Activated CD4-positive, alpha-beta T cell treated with anti-CD3 and anti-CD28 coated beads, Interleukin-2, amount 10 ng/mL, durations not matched to agents 24 days and 14 days (primary cell): ENCODE results near the gene ELK3. TPM values are rescaled to one million over a fixed set of nuclear protein-coding genes. Genes with fewer than 3 reads are reported as not detected.

Source experiments
- DNase-seq: peaks from one replicate; pipeline ENCODE4 v3.0.0; 2022
- H3K27ac Mint-ChIP-seq: one replicate; pipeline ENCODE4 v1.8.0; 2022; ENCODE audit warnings: mild to moderate bottlenecking, mixed read lengths
- H3K27me3 Mint-ChIP-seq: one replicate; pipeline ENCODE4 v1.8.0; 2022; ENCODE audit warnings: mixed read lengths
- H3K36me3 Mint-ChIP-seq: one replicate; pipeline ENCODE4 v1.8.0; 2022; ENCODE audit warnings: low read depth, mild to moderate bottlenecking, mixed read lengths
- H3K4me1 Mint-ChIP-seq: one replicate; pipeline ENCODE4 v1.8.0; 2021; ENCODE audit warnings: mixed read lengths
- H3K4me3 Mint-ChIP-seq: one replicate; pipeline ENCODE4 v1.8.0; 2022; ENCODE audit warnings: mild to moderate bottlenecking, moderate library complexity, mixed read lengths
- H3K9me3 Mint-ChIP-seq: one replicate; pipeline ENCODE4 v1.8.0; 2021; ENCODE audit warnings: mixed read lengths
- intact Hi-C: fragments of 100-400 bp; cut with micrococcal nuclease; formaldehyde crosslinking; loops from one replicate; pipeline ENCODE4 v1.15.1; 2023
- total RNA-seq: library from RNA; stranded (reverse); gene quantifications from 2 replicates; pipeline ENCODE4 v1.2.3, GENCODE V29; 2022

The ELK3 gene
- 29.6 and 33.5 TPM in 2 replicates for total RNA-seq

GRCh38 chr12:96193725-96194575 is at the start of gene ELK3:
ELK3 (plus strand) TSS chr12:96194375.
- intact Hi-C loops: loop anchor here (2.0 to 10.0 kb wide), 3 partner anchors 205 to 711 kb away; partner anchors contain the start of genes NEDD1 and SNRPF
- peak within 1 kb of the TSS; percentile 97 for H3K27ac Mint-ChIP-seq
- DNase-seq: peak; percentile 88
- no peaks in the 10 kb centered on the region for H3K9me3 Mint-ChIP-seq
- peaks cover 8% of the 10 kb centered on the region for H3K36me3 Mint-ChIP-seq
- H3K27me3 Mint-ChIP-seq: no peaks in the 10 kb centered on the region
- H3K4me1 Mint-ChIP-seq: peaks cover 35% of the 10 kb centered on the region
- H3K4me3 Mint-ChIP-seq: peak within 1 kb of the TSS; percentile 94

- intact Hi-C loops: no loop called here
- Mint-ChIP-seq H3K27ac (no peak overlapping the region), H3K9me3 (no peaks in the 10 kb centered on the region), H3K4me3 (no peak overlapping the region), H3K4me1 (peaks cover 16% of the 10 kb centered on the region), H3K27me3 (peaks cover 2% of the 10 kb centered on the region), H3K36me3 (no peaks in the 10 kb centered on the region)
- DNase-seq: no peak
Measured at GRCh38 chr12:96146747-96147146, 47.4 kb upstream of the ELK3 start.

GRCh38 chr12:96150442-96150841 is 43.7 kb upstream of the ELK3 start:
- H3K4me1 Mint-ChIP-seq: no peaks in the 10 kb centered on the region
- no peaks in the 10 kb centered on the region for H3K36me3 Mint-ChIP-seq
- no peak overlapping the region for H3K27ac Mint-ChIP-seq
- DNase-seq: no peak
- no peaks in the 10 kb centered on the region for H3K9me3 Mint-ChIP-seq
- H3K27me3 Mint-ChIP-seq: peaks cover 2% of the 10 kb centered on the region
- intact Hi-C loops: no loop called here
- no peak overlapping the region for H3K4me3 Mint-ChIP-seq

- no peak overlapping the region for H3K4me3 Mint-ChIP-seq
- intact Hi-C loops: no loop called here
- H3K36me3 Mint-ChIP-seq: no peaks in the 10 kb centered on the region
- no peak for DNase-seq
- H3K4me1 Mint-ChIP-seq: no peaks in the 10 kb centered on the region
- H3K9me3 Mint-ChIP-seq: no peaks in the 10 kb centered on the region
- H3K27me3 Mint-ChIP-seq: no peaks in the 10 kb centered on the region
- no peak overlapping the region for H3K27ac Mint-ChIP-seq
Measured at GRCh38 chr12:96152164-96152563, 42.0 kb upstream of the ELK3 start.

GRCh38 chr12:96153131-96153725 is 40.9 kb upstream of the ELK3 start:
- no peak for DNase-seq
- no peaks in the 10 kb centered on the region for H3K27me3 Mint-ChIP-seq
- H3K4me3 Mint-ChIP-seq: no peak overlapping the region
- H3K9me3 Mint-ChIP-seq: no peaks in the 10 kb centered on the region
- H3K27ac Mint-ChIP-seq: no peak overlapping the region
- intact Hi-C loops: no loop called here
- no peaks in the 10 kb centered on the region for H3K36me3 Mint-ChIP-seq
- H3K4me1 Mint-ChIP-seq: no peaks in the 10 kb centered on the region

GRCh38 chr12:96155181-96155580 is 39.0 kb upstream of the ELK3 start:
- Mint-ChIP-seq H3K27me3 (no peaks in the 10 kb centered on the region), H3K4me1 (no peaks in the 10 kb centered on the region), H3K9me3 (no peaks in the 10 kb centered on the region), H3K27ac (no peak overlapping the region), H3K36me3 (no peaks in the 10 kb centered on the region), H3K4me3 (no peak overlapping the region)
- intact Hi-C loops: no loop called here
- no peak for DNase-seq

- Mint-ChIP-seq H3K4me3 (no peak overlapping the region), H3K27ac (no peak overlapping the region), H3K4me1 (no peaks in the 10 kb centered on the region), H3K36me3 (no peaks in the 10 kb centered on the region), H3K9me3 (no peaks in the 10 kb centered on the region), H3K27me3 (no peaks in the 10 kb centered on the region)
- intact Hi-C loops: no loop called here
- DNase-seq: no peak
Measured at GRCh38 chr12:96155781-96156180, 38.4 kb upstream of the ELK3 start.

GRCh38 chr12:96156211-96156610 is 38.0 kb upstream of the ELK3 start:
- DNase-seq: no peak
- H3K9me3 Mint-ChIP-seq: no peaks in the 10 kb centered on the region
- H3K4me1 Mint-ChIP-seq: no peaks in the 10 kb centered on the region
- no peak overlapping the region for H3K4me3 Mint-ChIP-seq
- intact Hi-C loops: no loop called here
- no peak overlapping the region for H3K27ac Mint-ChIP-seq
- no peaks in the 10 kb centered on the region for H3K27me3 Mint-ChIP-seq
- no peaks in the 10 kb centered on the region for H3K36me3 Mint-ChIP-seq

GRCh38 chr12:96157427-96157826 is 36.7 kb upstream of the ELK3 start:
- intact Hi-C loops: no loop called here
- Mint-ChIP-seq H3K4me3 (no peak overlapping the region), H3K9me3 (no peaks in the 10 kb centered on the region), H3K27me3 (no peaks in the 10 kb centered on the region), H3K27ac (no peak overlapping the region), H3K36me3 (no peaks in the 10 kb centered on the region), H3K4me1 (no peaks in the 10 kb centered on the region)
- DNase-seq: no peak

GRCh38 chr12:96164951-96165811 is 29.0 kb upstream of the ELK3 start:
- Mint-ChIP-seq H3K36me3 (no peaks in the 10 kb centered on the region), H3K9me3 (peaks cover 5% of the 10 kb centered on the region), H3K27ac (no peak overlapping the region), H3K4me3 (no peak overlapping the region), H3K27me3 (peaks cover 1% of the 10 kb centered on the region), H3K4me1 (peaks cover 4% of the 10 kb centered on the region)
- no peak for DNase-seq
- intact Hi-C loops: no loop called here

GRCh38 chr12:96166765-96167164 is 27.4 kb upstream of the ELK3 start:
- Mint-ChIP-seq H3K36me3 (no peaks in the 10 kb centered on the region), H3K27ac (no peak overlapping the region), H3K4me1 (peaks cover 4% of the 10 kb centered on the region), H3K9me3 (peaks cover 7% of the 10 kb centered on the region), H3K27me3 (peaks cover 1% of the 10 kb centered on the region), H3K4me3 (no peak overlapping the region)
- intact Hi-C loops: no loop called here
- no peak for DNase-seq

GRCh38 chr12:96167492-96167891 is 26.7 kb upstream of the ELK3 start:
- Mint-ChIP-seq H3K36me3 (peaks cover under 1% of the 10 kb centered on the region), H3K4me3 (no peak overlapping the region), H3K27ac (no peak overlapping the region), H3K9me3 (peaks cover 15% of the 10 kb centered on the region), H3K4me1 (peaks cover 4% of the 10 kb centered on the region), H3K27me3 (peaks cover 1% of the 10 kb centered on the region)
- DNase-seq: no peak
- intact Hi-C loops: no loop called here

GRCh38 chr12:96170328-96170727 is 23.8 kb upstream of the ELK3 start:
- H3K4me3 Mint-ChIP-seq: no peak overlapping the region
- DNase-seq: no peak
- H3K4me1 Mint-ChIP-seq: peaks cover 4% of the 10 kb centered on the region
- peaks cover 9% of the 10 kb centered on the region for H3K36me3 Mint-ChIP-seq
- H3K27ac Mint-ChIP-seq: no peak overlapping the region
- peaks cover 22% of the 10 kb centered on the region for H3K9me3 Mint-ChIP-seq
- no peaks in the 10 kb centered on the region for H3K27me3 Mint-ChIP-seq
- intact Hi-C loops: no loop called here

GRCh38 chr12:96170762-96171161 is 23.4 kb upstream of the ELK3 start:
- H3K27me3 Mint-ChIP-seq: no peaks in the 10 kb centered on the region
- no peak for DNase-seq
- no peak overlapping the region for H3K27ac Mint-ChIP-seq
- no peak overlapping the region for H3K4me3 Mint-ChIP-seq
- peaks cover 9% of the 10 kb centered on the region for H3K36me3 Mint-ChIP-seq
- peaks cover 22% of the 10 kb centered on the region for H3K9me3 Mint-ChIP-seq
- peaks cover 4% of the 10 kb centered on the region for H3K4me1 Mint-ChIP-seq
- intact Hi-C loops: no loop called here
